SK-N-SH (cell line): ENCODE results near the gene NR0B2. TPM values are rescaled to one million over a fixed set of nuclear protein-coding genes. Genes with fewer than 3 reads are reported as not detected.
"Not testable (repeated sequence)": the region's sequence is repeated elsewhere in the genome, so short reads cannot be mapped to it uniquely, and the experiment has no call there.

Experiments
- CTCF ChIA-PET: fragments of 300-600, 350-600 bp; formaldehyde crosslinking; extraction: SDS; loops from one replicate; lab custom pipeline; 2021; lab: Yijun Ruan, JAX
- POLR2A ChIA-PET: fragments of 350-600 bp; sonication (Branson Sonifier 250); formaldehyde crosslinking; extraction: SDS; loops from one replicate; lab custom pipeline; 2020; ENCODE audit warnings: antibody characterized with exemption, inconsistent platforms; lab: Yijun Ruan, JAX
- DNase-seq: peaks from one replicate; pipeline ENCODE4 v3.0.0; 2012
- H2AFZ ChIP-seq: fragments of 200-600 bp; sonication (generic); 2 replicates; pipeline ENCODE4 v1.8.1; 2016; ENCODE audit warnings: antibody characterized with exemption, mild to moderate bottlenecking, low read depth
- H3F3A ChIP-seq: fragments of 200-600 bp; sonication (generic); replicated peaks from 2 replicates; pipeline ENCODE3; 2016; ENCODE audit warnings: antibody characterized with exemption, mild to moderate bottlenecking; ENCODE audit not compliant: insufficient read depth
- H3K27ac ChIP-seq, 2 experiments: fragments of 200-500 bp in 1 of 2; fragments of 200-600 bp in 1 of 2; sonication (Bioruptor generic) in 1 of 2; sonication (generic), shearing (Covaris generic) in 1 of 2; 2 replicates each; pipeline versions ENCODE4 v1.5.1 to v1.6.1; 2014 to 2016; ENCODE audit warnings: low read depth in 2 of 2, inconsistent platforms in 1 of 2, low read length in 1 of 2, mild to moderate bottlenecking in 1 of 2, mixed read lengths in 1 of 2
- H3K27me3 ChIP-seq: fragments of 200-600 bp; sonication (generic), shearing (Covaris generic); 2 replicates; pipeline ENCODE4 v1.6.1; 2016; ENCODE audit warnings: mixed run types; ENCODE audit not compliant: insufficient read depth
- H3K36me3 ChIP-seq, 2 experiments: fragments of 200-500 bp in 1 of 2; fragments of 200-600 bp in 1 of 2; sonication (Bioruptor generic) in 1 of 2; sonication (generic) in 1 of 2; replicated peaks in 1 of 2; 2 replicates each; pipeline versions ENCODE3 to v1.5.1; 2014 to 2016; ENCODE audit warnings: low read length in 1 of 2, mild to moderate bottlenecking in 1 of 2; ENCODE audit not compliant: insufficient read depth in 2 of 2, control insufficient read depth in 1 of 2
- H3K4me1 ChIP-seq, 2 experiments: fragments of 200-500 bp in 1 of 2; fragments of 200-600 bp in 1 of 2; sonication (Bioruptor generic) in 1 of 2; sonication (generic), shearing (Covaris generic) in 1 of 2; 2 replicates each; pipeline versions ENCODE4 v1.5.1 to v1.6.1; 2014 to 2016; ENCODE audit warnings: low read depth in 1 of 2, low read length in 1 of 2, mixed run types in 1 of 2; ENCODE audit not compliant: insufficient read depth in 2 of 2, control insufficient read depth in 1 of 2
- H3K4me2 ChIP-seq: fragments of 200-600 bp; sonication (generic), shearing (Covaris generic); 2 replicates; pipeline ENCODE4 v1.6.1; 2017; ENCODE audit warnings: mixed run types
- H3K4me3 ChIP-seq, 2 experiments: fragments of 200-500 bp in 1 of 2; fragments of 200-600 bp in 1 of 2; sonication (Bioruptor generic) in 1 of 2; sonication (generic), shearing (Covaris generic) in 1 of 2; 2 replicates each; pipeline versions ENCODE4 v1.5.1 to v1.8.1; 2014 to 2016; ENCODE audit warnings: low read depth in 2 of 2, inconsistent platforms in 1 of 2, low read length in 1 of 2, mild to moderate bottlenecking in 1 of 2, mixed read lengths in 1 of 2, moderate library complexity in 1 of 2
- H3K79me2 ChIP-seq: fragments of 200-600 bp; sonication (generic); 2 replicates; pipeline ENCODE4 v1.8.1; 2017; ENCODE audit warnings: mild to moderate bottlenecking; ENCODE audit not compliant: insufficient read depth
- H3K9ac ChIP-seq: fragments of 200-600 bp; sonication (generic); 2 replicates; pipeline ENCODE4 v1.6.1; 2017; ENCODE audit warnings: mixed run types
- H3K9me2 ChIP-seq: fragments of 200-600 bp; sonication (generic); 2 replicates; pipeline ENCODE4 v1.6.1; 2017; ENCODE audit warnings: mixed run types
- H3K9me3 ChIP-seq: fragments of 200-600 bp; sonication (generic); 2 replicates; pipeline ENCODE4 v1.6.1; 2017; ENCODE audit warnings: mixed run types, mild to moderate bottlenecking, moderate library complexity
- H4K20me1 ChIP-seq: fragments of 200-600 bp; sonication (generic); 2 replicates; pipeline ENCODE4 v1.6.1; 2017; ENCODE audit warnings: mild to moderate bottlenecking, mixed run types; ENCODE audit not compliant: insufficient read depth
- FOXM1 ChIP-seq: IDR thresholded peaks from 2 replicates; pipeline ENCODE4 v1.4.0; 2012; ENCODE audit warnings: low read depth, mild to moderate bottlenecking
- GABPA ChIP-seq: IDR thresholded peaks from 2 replicates; pipeline ENCODE4 v1.4.0; 2012; ENCODE audit warnings: low read depth, mild to moderate bottlenecking
- GATA2 ChIP-seq: sonication (generic); formaldehyde crosslinking; IDR thresholded peaks from 2 replicates; pipeline ENCODE4 v1.5.0; 2020; ENCODE audit warnings: mild to moderate bottlenecking, missing genetic modification reagents
- IRF3 ChIP-seq: fragments of 150-350 bp; IDR thresholded peaks from 2 replicates; pipeline ENCODE4 v1.6.1; 2016; ENCODE audit warnings: mild to moderate bottlenecking, low read depth, low read length
- JUND ChIP-seq: IDR thresholded peaks from 2 replicates; pipeline ENCODE4 v1.4.0; 2012
- REST ChIP-seq: IDR thresholded peaks from 2 replicates; pipeline ENCODE4 v1.6.1; 2012; ENCODE audit warnings: mild to moderate bottlenecking, low read depth, low read length, moderate library complexity
- SIN3A ChIP-seq: IDR thresholded peaks from 2 replicates; pipeline ENCODE4 v1.6.1; 2012; ENCODE audit warnings: low read depth, mild to moderate bottlenecking, low read length, moderate library complexity, borderline replicate concordance
- TAF1 ChIP-seq: IDR thresholded peaks from 2 replicates; pipeline ENCODE4 v1.6.1; 2012; ENCODE audit warnings: low read depth, mild to moderate bottlenecking, low read length, moderate library complexity, borderline replicate concordance
- TCF12 ChIP-seq: IDR thresholded peaks from 2 replicates; pipeline ENCODE4 v1.4.0; 2012
- TEAD4 ChIP-seq: IDR thresholded peaks from 2 replicates; pipeline ENCODE4 v1.4.0; 2012; ENCODE audit warnings: mild to moderate bottlenecking, borderline replicate concordance; ENCODE audit not compliant: insufficient read depth
- USF1 ChIP-seq: IDR thresholded peaks from 2 replicates; pipeline ENCODE4 v1.4.0; 2012; ENCODE audit warnings: low read depth, borderline replicate concordance
- ZBTB33 ChIP-seq: IDR thresholded peaks from 2 replicates; pipeline ENCODE4 v1.4.0; 2012; ENCODE audit warnings: low read depth, borderline replicate concordance
- WGBS: methylation state at CpG from one replicate; pipeline ENCODE4 v1.1.6; 2017; ENCODE audit warnings: low lambda C conversion rate; 5-methylcytosine and 5-hydroxymethylcytosine counted together
- polyA plus RNA-seq, 3 experiments: library from polyadenylated mRNA; depleted of rRNA; stranded (reverse); fragments of >200 nt; gene quantifications; 2 replicates each; pipeline ENCODE4 v1.2.3, GENCODE V29; 2012

The NR0B2 gene
- polyA plus RNA-seq, 1 of the 3 experiments (the other 2 are of a cell fraction) = not detected

GRCh38 chr1:26949926-26950319, 36.1 kb upstream of the NR0B2 start:
- TF ChIP-seq GATA2 (CRISPR knock-in tag) = no peak
- ChIA-PET POLR2A (no interaction called here), CTCF (interaction anchor here (0.8 to 0.9 kb wide), 2 partner anchors 17 to 95 kb away, joined by 3 to 4 read pairs; no protein-coding TSS in a partner anchor)
- H2AFZ ChIP-seq = no peak overlapping the region
- no peak overlapping the region for H3K27ac ChIP-seq
- no peaks in the 10 kb centered on the region for H3K9me2 ChIP-seq
- H3K4me3 ChIP-seq = no peak overlapping the region
- peaks cover 0 to 3% of the 10 kb centered on the region in 2 experiments; a peak in 1 of 4 replicates for H3K4me1 ChIP-seq
- H3K4me2 ChIP-seq = no peak overlapping the region
- H3K36me3 ChIP-seq = peaks cover 5 to 13% of the 10 kb centered on the region in 2 experiments
- H3K9ac ChIP-seq = no peak overlapping the region
- no peak for DNase-seq
- no peaks in the 10 kb centered on the region for H3K27me3 ChIP-seq
- no peaks in the 10 kb centered on the region for H3K9me3 ChIP-seq
- peaks cover 8% of the 10 kb centered on the region for H3F3A ChIP-seq
- no peaks in the 10 kb centered on the region for H4K20me1 ChIP-seq
- H3K79me2 ChIP-seq = no peaks in the 10 kb centered on the region
- 79% methylated on average over 3 of the region's 3 CpGs for WGBS

DNA sequence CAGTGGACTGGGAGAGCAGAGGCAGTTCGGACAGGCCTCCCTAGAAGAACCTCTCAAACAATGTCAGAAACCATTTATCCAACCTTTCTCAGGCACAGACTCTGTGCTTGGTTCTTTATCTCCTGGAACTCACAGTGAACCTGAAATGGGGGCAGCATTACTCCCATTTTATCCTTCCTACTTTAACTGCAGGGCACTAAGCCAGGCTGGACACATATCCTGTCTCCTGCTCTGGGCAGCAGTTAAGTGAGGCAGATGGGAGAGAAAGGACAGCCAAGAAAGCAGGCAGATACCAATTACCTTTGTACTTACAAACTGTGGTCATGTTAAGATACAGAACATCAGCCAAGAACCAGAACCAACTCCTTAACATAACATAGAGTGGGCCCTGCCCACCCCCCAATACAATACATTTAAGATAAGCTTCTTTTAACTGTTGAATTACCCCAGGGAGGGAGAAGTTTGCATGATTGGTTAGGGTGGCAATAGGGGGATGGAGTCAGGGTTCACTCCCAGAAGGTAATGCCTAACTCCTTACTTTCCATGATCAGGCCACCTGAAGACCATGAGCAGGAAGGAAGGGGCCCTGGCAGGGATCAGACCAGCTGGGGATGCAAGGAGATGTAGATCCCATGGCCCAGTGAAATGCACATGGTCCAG, 35.6 kb upstream of the NR0B2 start:
- CTCF ChIA-PET = no interaction called here
- Histone ChIP-seq H3K4me3 (no peak overlapping the region), H3K9ac (no peak overlapping the region), H3K4me2 (no peak overlapping the region), H3K79me2 (no peaks in the 10 kb centered on the region), H4K20me1 (no peaks in the 10 kb centered on the region), H3K27me3 (no peaks in the 10 kb centered on the region), H3K36me3 (peaks cover 9 to 13% of the 10 kb centered on the region in 2 experiments), H2AFZ (no peak overlapping the region), H3K4me1 (peaks cover 0 to 3% of the 10 kb centered on the region in 2 experiments; a peak in 1 of 4 replicates), H3K27ac (no peak overlapping the region; a peak in 1 of 4 replicates), H3F3A (peaks cover 8% of the 10 kb centered on the region), H3K9me2 (no peaks in the 10 kb centered on the region), H3K9me3 (no peaks in the 10 kb centered on the region)
- no peak for TF ChIP-seq SIN3A
- no peak for TF ChIP-seq ZBTB33
- no peak for TF ChIP-seq TEAD4
- TF ChIP-seq FOXM1 = no peak
- TF ChIP-seq TCF12 = no peak
- TF ChIP-seq JUND = no peak
- TF ChIP-seq GABPA = no peak
- no peak for TF ChIP-seq IRF3
- no peak for TF ChIP-seq TAF1
- no peak for TF ChIP-seq USF1
- TF ChIP-seq REST = no peak
- POLR2A ChIA-PET = no interaction called here
- WGBS = 100% methylated on average over 1 of the region's 1 CpG
- DNase-seq = peak; percentile 28

- 95% methylated on average over 14 of the region's 16 CpGs for whole genome bisulfite sequencing
Measured at GRCh38 chr1:26948725-26949057, 34.9 kb upstream of the NR0B2 start.

More at GRCh38 chr1:26948725-26949057, 34.9 kb upstream of the NR0B2 start:
- H4K20me1 ChIP-seq, H3K79me2 ChIP-seq, H3K9me3 ChIP-seq, H3K4me2 ChIP-seq, H3K9ac ChIP-seq, POLR2A ChIA-PET, H3K27ac ChIP-seq, H3F3A ChIP-seq, DNase-seq, H3K9me2 ChIP-seq, H2AFZ ChIP-seq, H3K4me1 ChIP-seq, CTCF ChIA-PET, H3K4me3 ChIP-seq, H3K27me3 ChIP-seq: not testable (repeated sequence)
- H3K36me3 ChIP-seq = peaks cover 10 to 13% of the 10 kb centered on the region in 2 experiments
